HCT116 (cell line): ENCODE measurements around the gene KY. TPM values are rescaled to one million over a fixed set of nuclear protein-coding genes. Genes with fewer than 3 reads are reported as not detected.

ENCODE experiments used
- ATAC-seq: fragments of 200-7000 bp; cut with Tn5 transposase; 2 replicates; pipeline ENCODE4 v1.9.1; 2020; ENCODE audit warnings: mild to moderate bottlenecking, moderate library complexity
- BruUV-seq: library from RNA; stranded (reverse); fragments of 400-500 nt; replicated peaks from 2 replicates; lab custom pipeline; 2021; lab: Mats Ljungman, UMichigan
- CTCF ChIA-PET: fragments of 300-600 bp; sonication (Branson Sonifier 250); formaldehyde crosslinking; loops from one replicate; lab custom pipeline; 2021; ENCODE audit warnings: antibody characterized with exemption; lab: Charles Lee
- POLR2A ChIA-PET: fragments of 300-600, 350-600 bp; sonication (Branson Sonifier 250); formaldehyde crosslinking; loops from one replicate; lab custom pipeline; 2021; ENCODE audit warnings: antibody characterized with exemption; lab: Charles Lee
- RAD21 ChIA-PET, 2 experiments: fragments of 300-600 bp; sonication (Branson Sonifier 250); formaldehyde crosslinking; loops; one replicate each; lab custom pipeline; 2023; ENCODE audit warnings: low total read pairs in 2 of 2; ENCODE audit not compliant: uncharacterized antibody in 2 of 2, unreplicated experiment in 2 of 2, low non-redundant PET in 1 of 2; lab: Charles Lee
- DNase-seq: peaks from one replicate; pipeline ENCODE4 v3.0.0-alpha.2; 2010; ENCODE audit warnings: low read depth, low spot score
- H2AFZ ChIP-seq: fragments of 200-600 bp; shearing (Covaris generic), sonication (generic); 2 replicates; pipeline ENCODE4 v1.6.1; 2017; ENCODE audit warnings: low read depth, mixed run types, mixed read lengths, antibody characterized with exemption, low read length; ENCODE audit not compliant: poor library complexity, severe bottlenecking
- H3K27ac ChIP-seq: 2 replicates; pipeline ENCODE4 v1.5.1; 2012; ENCODE audit warnings: low read depth, low read length
- H3K27me3 ChIP-seq: fragments of 200-600 bp; sonication (generic); 2 replicates; pipeline ENCODE4 v1.6.1; 2016; ENCODE audit warnings: mixed run types, low read length, mixed read lengths; ENCODE audit not compliant: insufficient read depth
- H3K36me3 ChIP-seq, 2 experiments: fragments of 200-500 bp in 1 of 2; fragments of 200-600 bp in 1 of 2; sonication (Bioruptor generic) in 1 of 2; sonication (generic) in 1 of 2; 2 replicates each; pipeline versions ENCODE4 v1.5.1 to v1.6.1; 2014 to 2016; ENCODE audit warnings: low read length in 2 of 2, inconsistent platforms in 1 of 2, mixed read lengths in 1 of 2, mixed run types in 1 of 2; ENCODE audit not compliant: insufficient read depth in 2 of 2, control insufficient read depth in 1 of 2
- H3K4me1 ChIP-seq, 2 experiments: fragments of 200-600 bp in 1 of 2; sonication (generic) in 1 of 2; 2 replicates each; pipeline versions ENCODE4 v1.5.1 to v1.6.1; 2012 to 2017; ENCODE audit warnings: low read length in 2 of 2, inconsistent platforms in 1 of 2, mild to moderate bottlenecking in 1 of 2, mixed read lengths in 1 of 2, mixed run types in 1 of 2, moderate library complexity in 1 of 2; ENCODE audit not compliant: insufficient read depth in 2 of 2, control insufficient read depth in 1 of 2
- H3K4me2 ChIP-seq: fragments of 200-600 bp; sonication (generic); 2 replicates; pipeline ENCODE4 v1.6.1; 2017; ENCODE audit warnings: mixed run types, low read length, mixed read lengths
- H3K4me3 ChIP-seq, 2 experiments: fragments of 200-600 bp in 1 of 2; sonication (generic) in 1 of 2; replicated peaks in 1 of 2; 2 replicates each; pipeline ENCODE4 v1.5.1; 2011 to 2016; ENCODE audit warnings: low read length in 2 of 2, control low read depth in 1 of 2, low read depth in 1 of 2, mild to moderate bottlenecking in 1 of 2, mixed read lengths in 1 of 2, mixed run types in 1 of 2
- H3K79me2 ChIP-seq: fragments of 200-600 bp; sonication (generic); 2 replicates; pipeline ENCODE4 v1.6.1; 2017; ENCODE audit warnings: mild to moderate bottlenecking, mixed run types, low read length, moderate library complexity, mixed read lengths; ENCODE audit not compliant: insufficient read depth
- H3K9ac ChIP-seq: fragments of 200-600 bp; sonication (generic); 2 replicates; pipeline ENCODE4 v1.6.1; 2016; ENCODE audit warnings: low read length, mixed read lengths
- H3K9me2 ChIP-seq: fragments of 200-600 bp; sonication (generic), shearing (Covaris generic); 2 replicates; pipeline ENCODE4 v1.6.1; 2017; ENCODE audit warnings: mixed run types, mild to moderate bottlenecking, moderate library complexity; ENCODE audit not compliant: insufficient read depth
- H3K9me3 ChIP-seq, 2 experiments: fragments of 200-500 bp in 1 of 2; fragments of 200-600 bp in 1 of 2; sonication (Bioruptor generic) in 1 of 2; sonication (generic) in 1 of 2; 2 replicates each; pipeline ENCODE4 v1.6.1; 2014 to 2017; ENCODE audit warnings: low read length in 2 of 2, mixed read lengths in 2 of 2, inconsistent platforms in 1 of 2, low read depth in 1 of 2, mild to moderate bottlenecking in 1 of 2, mixed run types in 1 of 2, moderate library complexity in 1 of 2; ENCODE audit not compliant: control insufficient read depth in 1 of 2, insufficient read depth in 1 of 2
- H4K20me1 ChIP-seq: fragments of 200-600 bp; sonication (generic), shearing (Covaris generic); 2 replicates; pipeline ENCODE4 v1.6.1; 2017; ENCODE audit warnings: mixed run types, mild to moderate bottlenecking, moderate library complexity; ENCODE audit not compliant: insufficient read depth
- CEBPB ChIP-seq: IDR thresholded peaks from 2 replicates; pipeline ENCODE4 v1.6.1; 2012; ENCODE audit warnings: low read depth
- EZH2phosphoT487 ChIP-seq: fragments of 200-600 bp; IDR thresholded peaks from 2 replicates; pipeline ENCODE4 v1.6.1; 2018; ENCODE audit warnings: antibody characterized with exemption, borderline replicate concordance
- JUND ChIP-seq: IDR thresholded peaks from 2 replicates; pipeline ENCODE4 v1.6.1; 2012
- POLR2A ChIP-seq: IDR thresholded peaks from 2 replicates; pipeline ENCODE4 v1.7.0; 2011; ENCODE audit warnings: borderline replicate concordance; ENCODE audit not compliant: insufficient read depth, insufficient read length; ENCODE audit errors: extremely low read depth
- RAD21 ChIP-seq: IDR thresholded peaks from 2 replicates; pipeline ENCODE4 v1.6.1; 2012; ENCODE audit warnings: low read depth, mild to moderate bottlenecking
- REST ChIP-seq: IDR thresholded peaks from 2 replicates; pipeline ENCODE4 v1.6.1; 2012; ENCODE audit warnings: low read depth
- SIN3A ChIP-seq: IDR thresholded peaks from 2 replicates; pipeline ENCODE4 v1.6.1; 2012; ENCODE audit warnings: low read depth
- SP1 ChIP-seq: IDR thresholded peaks from 2 replicates; pipeline ENCODE4 v1.6.1; 2012; ENCODE audit warnings: low read depth
- ZBTB33 ChIP-seq: IDR thresholded peaks from 2 replicates; pipeline ENCODE4 v1.6.1; 2011; ENCODE audit warnings: mild to moderate bottlenecking, low read length, moderate library complexity; ENCODE audit not compliant: insufficient replicate concordance; ENCODE audit errors: extremely low read depth
- ZFX ChIP-seq: fragments of 450-650 bp; IDR thresholded peaks from 2 replicates; pipeline ENCODE4 v1.6.1; 2017
- ZNF274 ChIP-seq: fragments of 200-500 bp; sonication (Bioruptor generic); IDR thresholded peaks from 2 replicates; pipeline ENCODE4 v1.6.1; 2014; ENCODE audit warnings: mild to moderate bottlenecking, low read depth, low read length, inconsistent platforms
- intact Hi-C: fragments of 100-400 bp; cut with micrococcal nuclease; formaldehyde crosslinking; loops from 2 replicates; pipeline ENCODE4 v1.10.0; 2022
- total RNA-seq: library from RNA; stranded (reverse); gene quantifications from one replicate; pipeline ENCODE4 v1.2.1, GENCODE V29; 2021; ENCODE audit not compliant: unreplicated experiment

KY gene
- total RNA-seq, 1 experiment from 2014 or later = not detected

GRCh38 chr3:134590766-134591165 is 60.1 kb downstream of the KY start:
- Histone ChIP-seq H2AFZ (no peak overlapping the region), H3K9me2 (no peaks in the 10 kb centered on the region), H3K79me2 (no peaks in the 10 kb centered on the region), H3K9ac (no peak overlapping the region), H3K9me3 (no peaks in the 10 kb centered on the region), H3K27me3 (no peaks in the 10 kb centered on the region; the same call in 1 of the 2 replicates), H3K4me1 (no peaks in the 10 kb centered on the region), H3K4me2 (no peak overlapping the region), H3K36me3 (no peaks in the 10 kb centered on the region), H4K20me1 (no peaks in the 10 kb centered on the region), H3K27ac (no peak overlapping the region), H3K4me3 (no peak overlapping the region)
- DNase-seq (no peak), ATAC-seq (no peak)
- ChIA-PET RAD21 (no interaction called here), CTCF (no interaction called here), POLR2A (no interaction called here)
- BruUV-seq = no TSS peak
- intact Hi-C loops = no loop called here
- TF ChIP-seq SIN3A = no peak
- no peak for TF ChIP-seq ZFX
- TF ChIP-seq EZH2phosphoT487 = no peak
- TF ChIP-seq SP1 = no peak
- no peak for TF ChIP-seq RAD21
- no peak for TF ChIP-seq CEBPB

GRCh38 chr3:134579141-134579665 is 71.6 kb downstream of the KY start:
- intact Hi-C loops = no loop called here
- H3K36me3 ChIP-seq = no peaks in the 10 kb centered on the region

More at GRCh38 chr3:134579141-134579665, 71.6 kb downstream of the KY start:
- H2AFZ ChIP-seq = no peak overlapping the region
- H3K79me2 ChIP-seq = no peaks in the 10 kb centered on the region
- no peak overlapping the region for H3K4me2 ChIP-seq
- no peak overlapping the region for H3K27ac ChIP-seq
- no peak overlapping the region for H3K9ac ChIP-seq
- TF ChIP-seq REST (no peak), POLR2A (no peak), ZFX (no peak), SP1 (no peak), JUND (no peak), ZBTB33 (no peak), ZNF274 (no peak), SIN3A (no peak)
- TF ChIP-seq, all 23 proteins: peak for 0
- ChIA-PET RAD21 (no interaction called here), CTCF (interaction anchor here (0.8 kb wide), 1 partner anchor 21 kb away, joined by 3 read pairs; no protein-coding TSS in a partner anchor), POLR2A (no interaction called here)
- Histone ChIP-seq H3K9me2 (no peaks in the 10 kb centered on the region), H4K20me1 (no peaks in the 10 kb centered on the region), H3K27me3 (no peaks in the 10 kb centered on the region), H3K4me1 (no peaks in the 10 kb centered on the region), H3K4me3 (no peak overlapping the region), H3K9me3 (no peaks in the 10 kb centered on the region)
- no TSS peak for BruUV-seq
- ATAC-seq (no peak), DNase-seq (no peak)
